ENCODE measurements around the gene SETD9. TPM values are rescaled to one million over a fixed set of nuclear protein-coding genes. Genes with fewer than 3 reads are reported as not detected.

The SETD9 gene
- total RNA-seq, 8 experiments from 2014 or later: 6.7 to 23.8 (median 11.2) TPM

- 0 to 12% (median 3%) methylated on average over 2 to 16 of the region's 19 CpGs; no CpG with 5 or more reads in 3 of the 10 experiments for WGBS, 10 experiments
- in situ Hi-C loops (cut with MboI; ENCODE audit: low pct_unique_long_range_greater_than_20kb in 2 of 9, low sequenced_read_pairs in 9 of 9, unreplicated experiment in 9 of 9): loop anchor here in 4 of 9 experiments (25.0 kb wide), 2 partner anchors 228 to 303 kb away; no protein-coding TSS in a partner anchor
- H3K4me1 ChIP-seq (replicated peaks in 1 of 2): peaks cover 3 to 7% of the 10 kb centered on the region in 2 donors
- peak overlapping the region; percentile 84 to 90 for H3K27ac ChIP-seq
- peak overlapping the region; percentile 46 to 69 (median 52) for H3K4me3 ChIP-seq
- ATAC-seq (replicated peaks in 6 of 8): peak; percentile 7 to 60 (median 28)
These were observed 478 bp upstream of the SETD9 start for GRCh38 chr5:56908942-56909293.

DNA sequence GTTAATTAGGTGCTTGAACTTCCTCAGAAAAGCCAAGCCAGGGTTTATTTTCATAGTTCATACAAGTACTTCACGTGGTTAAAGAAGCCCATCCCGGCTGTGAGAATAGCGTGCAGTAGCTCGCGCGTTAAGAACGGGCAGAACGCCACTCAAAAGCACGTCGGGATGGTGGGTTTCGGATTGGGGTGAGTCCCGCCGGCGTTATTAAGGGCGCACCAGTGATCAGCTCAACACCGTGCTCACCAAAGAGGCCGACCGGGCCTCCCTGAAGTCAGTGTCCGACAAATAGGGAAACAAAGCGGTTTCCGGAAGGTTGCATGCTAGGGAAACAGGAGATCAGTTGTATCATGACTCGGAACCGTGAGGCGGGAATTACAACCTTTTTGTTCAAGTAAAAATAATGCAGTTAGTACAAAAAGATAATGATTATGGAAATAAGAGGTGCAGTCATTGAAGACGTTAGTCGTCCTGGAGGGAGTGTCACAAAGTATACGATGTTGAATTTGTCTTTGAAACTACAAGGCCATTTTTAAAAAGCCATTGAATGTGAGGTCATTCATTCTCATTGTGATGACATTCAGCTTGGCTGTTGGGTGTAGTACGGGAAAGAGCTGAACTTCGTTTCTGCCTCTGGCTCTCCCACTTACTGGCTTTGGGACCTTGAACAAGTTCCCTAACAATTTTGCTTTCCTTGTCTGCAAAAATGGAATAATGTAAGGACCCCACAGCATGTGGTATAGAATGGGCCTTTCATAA, 992 bp downstream of the SETD9 start:
- peak overlapping the region; percentile 69 to 81 for H3K27ac ChIP-seq
- peaks cover 3 to 7% of the 10 kb centered on the region in 2 donors for H3K4me1 ChIP-seq (replicated peaks in 1 of 2)
- peak overlapping the region; percentile 46 to 69 (median 52) for H3K4me3 ChIP-seq
- ATAC-seq (replicated peaks in 6 of 8): peak; percentile 19 to 42 (median 31)
- 0 to 23% (median 2%) methylated on average over 1 to 23 of the region's 29 CpGs; no CpG with 5 or more reads in 3 of the 10 experiments for WGBS, 10 experiments
- in situ Hi-C loops (cut with MboI; ENCODE audit: low pct_unique_long_range_greater_than_20kb in 2 of 9, low sequenced_read_pairs in 9 of 9, unreplicated experiment in 9 of 9): loop anchor here in 4 of 9 experiments (25.0 kb wide), 2 partner anchors 227 to 302 kb away; no protein-coding TSS in a partner anchor

DNA sequence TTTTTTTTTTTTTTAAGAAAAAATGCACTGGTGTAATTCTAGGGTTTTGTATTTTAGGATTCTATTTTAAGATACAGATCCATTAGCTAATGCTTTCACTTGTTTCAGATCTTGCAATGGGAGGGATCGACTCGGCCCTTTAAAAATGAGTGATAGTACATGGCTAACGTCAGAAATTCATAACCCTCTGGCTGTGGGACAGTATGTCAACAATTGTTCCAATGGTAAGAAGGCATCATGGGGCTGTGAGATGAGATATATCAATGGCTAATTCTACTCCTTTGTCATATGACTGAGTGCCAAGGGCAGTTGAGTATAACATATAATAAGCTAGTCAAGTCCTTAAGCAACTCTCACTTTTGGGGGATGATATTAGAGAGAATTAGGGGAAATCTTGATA, 4.4 kb downstream of the SETD9 start:
- in situ Hi-C loops (cut with MboI; ENCODE audit: low pct_unique_long_range_greater_than_20kb in 2 of 9, low sequenced_read_pairs in 9 of 9, unreplicated experiment in 9 of 9): loop anchor here in 4 of 9 experiments (25.0 kb wide), 2 partner anchors 224 to 299 kb away; no protein-coding TSS in a partner anchor
- H3K27ac ChIP-seq: no peak overlapping the region
- H3K4me3 ChIP-seq: no peak overlapping the region
- 74 to 100% (median 100%) methylated on average over 1 to 3 of the region's 3 CpGs; no CpG with 5 or more reads in 1 of the 10 experiments for WGBS, 10 experiments
- ATAC-seq (replicated peaks in 6 of 8): no peak
- H3K4me1 ChIP-seq (replicated peaks in 1 of 2): peaks cover 3 to 7% of the 10 kb centered on the region in 2 donors

DNA sequence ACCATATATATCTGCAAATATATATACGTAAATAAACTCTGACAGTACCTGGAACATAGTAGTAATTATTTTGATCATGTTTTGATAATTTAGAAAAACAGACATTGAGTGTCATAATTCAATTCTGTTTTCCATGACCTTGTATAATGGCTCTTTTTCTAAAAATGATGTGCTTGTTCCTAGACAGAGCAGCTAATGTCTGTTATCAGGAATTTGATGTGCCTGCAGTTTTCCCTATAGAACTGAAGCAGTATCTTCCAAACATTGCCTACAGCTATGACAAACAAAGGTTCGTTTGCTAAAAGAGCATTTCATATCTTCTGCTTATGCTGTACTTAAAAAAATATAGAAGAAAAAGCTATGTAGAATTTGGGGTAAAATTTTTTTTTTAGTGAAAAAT, 5.3 kb downstream of the SETD9 start:
- WGBS, 10 experiments: 67 to 100% (median 91%) methylated on average over 1 to 2 of the region's 2 CpGs; no CpG with 5 or more reads in 1 of the 10 experiments
- ATAC-seq (replicated peaks in 6 of 8): no peak
- in situ Hi-C loops (cut with MboI; ENCODE audit: low pct_unique_long_range_greater_than_20kb in 2 of 9, low sequenced_read_pairs in 9 of 9, unreplicated experiment in 9 of 9): loop anchor here in 4 of 9 experiments (25.0 kb wide), 2 partner anchors 223 to 298 kb away; no protein-coding TSS in a partner anchor
- Histone ChIP-seq H3K4me3 (no peak overlapping the region), H3K4me1 (replicated peaks in 1 of 2) (peaks cover 3 to 7% of the 10 kb centered on the region in 2 donors), H3K27ac (no peak overlapping the region)

DNA sequence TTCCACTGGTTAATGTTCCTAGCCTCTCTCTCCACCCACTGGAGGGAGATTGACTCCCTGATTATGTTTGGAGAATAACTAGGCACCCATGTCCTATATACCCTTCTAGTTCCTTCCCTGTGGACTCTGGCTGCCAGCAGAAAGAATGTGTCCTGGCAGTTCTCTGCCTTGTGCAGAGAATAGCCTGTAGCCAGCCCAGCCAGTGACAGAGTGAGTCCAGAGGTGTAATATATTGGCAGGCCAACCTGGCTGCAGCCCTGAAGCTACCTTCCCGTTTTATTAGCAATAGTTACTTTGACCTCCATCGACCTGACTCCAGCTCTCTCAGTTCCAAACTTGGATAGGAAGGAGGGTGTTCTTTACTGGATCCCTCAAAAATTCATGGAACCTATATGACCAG, 8.1 kb downstream of the SETD9 start:
- peak in 1 of 8 experiments; percentile 48 for ATAC-seq (replicated peaks in 6 of 8)

DNA sequence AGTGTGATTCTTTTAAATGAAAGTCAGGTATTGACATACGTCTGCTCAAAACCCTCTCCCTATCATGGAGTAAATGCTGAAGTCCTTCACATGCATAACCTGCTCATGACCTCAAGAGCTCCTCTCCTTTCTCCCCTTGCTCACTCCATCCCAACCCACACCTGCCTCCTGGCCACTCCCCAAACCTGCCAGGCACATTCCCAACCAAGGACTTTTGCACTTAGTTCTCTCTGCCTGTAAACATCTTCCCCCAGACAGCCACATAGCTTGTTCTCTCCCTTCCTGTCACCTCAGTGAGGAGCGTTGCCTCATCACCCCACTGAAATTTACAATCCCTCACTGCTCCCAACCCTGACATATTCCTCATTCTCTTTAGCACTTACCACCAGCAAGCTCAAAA, 8.7 kb downstream of the SETD9 start:
- no peak overlapping the region for H3K27ac ChIP-seq
- H3K4me1 ChIP-seq (replicated peaks in 1 of 2): no peaks in the 10 kb centered on the region
- in situ Hi-C loops (cut with MboI; ENCODE audit: low pct_unique_long_range_greater_than_20kb in 2 of 9, low sequenced_read_pairs in 9 of 9, unreplicated experiment in 9 of 9): loop anchor here in 4 of 9 experiments (25.0 kb wide), 2 partner anchors 219 to 294 kb away; no protein-coding TSS in a partner anchor
- ATAC-seq (replicated peaks in 6 of 8): no peak
- 64 to 100% (median 85%) methylated on average over 1 to 2 of the region's 2 CpGs; no CpG with 5 or more reads in 2 of the 10 experiments for WGBS, 10 experiments
- H3K4me3 ChIP-seq: no peak overlapping the region

More for the DNA sequence above, 8.1 kb downstream of the SETD9 start:
- Histone ChIP-seq H3K27ac (no peak overlapping the region), H3K4me3 (no peak overlapping the region), H3K4me1 (replicated peaks in 1 of 2) (no peaks in the 10 kb centered on the region)
- WGBS, 10 experiments: 58 to 88% (median 80%) methylated on average over 1 to 2 of the region's 2 CpGs; no CpG with 5 or more reads in 3 of the 10 experiments
- in situ Hi-C loops (cut with MboI; ENCODE audit: low pct_unique_long_range_greater_than_20kb in 2 of 9, low sequenced_read_pairs in 9 of 9, unreplicated experiment in 9 of 9): loop anchor here in 4 of 9 experiments (25.0 kb wide), 2 partner anchors 220 to 295 kb away; no protein-coding TSS in a partner anchor

- no peak for ATAC-seq (replicated peaks in 6 of 8)
- Histone ChIP-seq H3K4me3 (no peak overlapping the region), H3K4me1 (replicated peaks in 1 of 2) (no peaks in the 10 kb centered on the region), H3K27ac (no peak overlapping the region)
- in situ Hi-C loops (cut with MboI; ENCODE audit: low pct_unique_long_range_greater_than_20kb in 2 of 9, low sequenced_read_pairs in 9 of 9, unreplicated experiment in 9 of 9): loop anchor here in 4 of 9 experiments (25.0 kb wide), 2 partner anchors 217 to 292 kb away; no protein-coding TSS in a partner anchor
- 60 to 100% (median 98%) methylated on average over 1 of the region's 1 CpG for WGBS, 10 experiments
These were observed 10.7 kb downstream of the SETD9 start for GRCh38 chr5:56919942-56920662.

- in situ Hi-C loops (cut with MboI; ENCODE audit: low pct_unique_long_range_greater_than_20kb in 2 of 9, low sequenced_read_pairs in 9 of 9, unreplicated experiment in 9 of 9): loop anchor here in 4 of 9 experiments (25.0 kb wide), 2 partner anchors 214 to 289 kb away; no protein-coding TSS in a partner anchor
These were observed 13.5 kb downstream of the SETD9 start for GRCh38 chr5:56922922-56923321.

DNA sequence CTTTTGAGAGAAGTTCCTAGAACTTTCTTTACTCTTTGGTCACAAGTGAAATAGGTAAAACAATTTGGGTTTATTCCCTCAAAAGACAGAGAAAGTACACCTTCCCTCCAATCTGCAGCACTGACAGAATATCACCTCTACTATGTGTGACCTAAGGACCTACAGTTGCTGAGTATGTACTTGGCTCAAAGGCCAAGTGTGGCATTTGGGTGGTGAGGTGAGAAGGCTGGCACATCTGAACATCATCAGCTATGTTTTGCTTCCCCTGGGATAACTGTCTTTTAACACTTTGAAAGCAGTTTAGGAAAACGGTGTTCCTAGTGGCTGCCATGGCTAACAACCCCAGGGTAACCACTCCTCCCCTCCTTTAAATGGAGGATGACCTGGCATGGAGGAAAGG, 24.9 kb downstream of the SETD9 start:
- Histone ChIP-seq H3K27ac (no peak overlapping the region), H3K4me3 (no peak overlapping the region), H3K4me1 (replicated peaks in 1 of 2) (no peaks in the 10 kb centered on the region)
- no peak for ATAC-seq (replicated peaks in 6 of 8)
- WGBS, 10 experiments: 0 to 100% (median 94%) methylated on average over 1 of the region's 1 CpG; no CpG with 5 or more reads in 4 of the 10 experiments
- in situ Hi-C loops (cut with MboI; ENCODE audit: low pct_unique_long_range_greater_than_20kb in 2 of 9, low sequenced_read_pairs in 9 of 9, unreplicated experiment in 9 of 9): loop anchor here in 1 of 9 experiments (25.0 kb wide), 1 partner anchor 153 kb away; no protein-coding TSS in a partner anchor

More at GRCh38 chr5:56922922-56923321, 13.5 kb downstream of the SETD9 start:
- H3K27ac ChIP-seq: no peak overlapping the region
- no peak for ATAC-seq (replicated peaks in 6 of 8)
- 86 to 100% (median 94%) methylated on average over 3 to 6 of the region's 6 CpGs; no CpG with 5 or more reads in 4 of the 10 experiments for WGBS, 10 experiments
- H3K4me3 ChIP-seq: no peak overlapping the region
- H3K4me1 ChIP-seq (replicated peaks in 1 of 2): no peaks in the 10 kb centered on the region

- ATAC-seq (replicated peaks in 6 of 8): no peak
- Histone ChIP-seq H3K4me3 (no peak overlapping the region), H3K4me1 (replicated peaks in 1 of 2) (no peaks in the 10 kb centered on the region), H3K27ac (no peak overlapping the region)
- in situ Hi-C loops (cut with MboI; ENCODE audit: low pct_unique_long_range_greater_than_20kb in 2 of 9, low sequenced_read_pairs in 9 of 9, unreplicated experiment in 9 of 9): loop anchor here in 1 of 9 experiments (25.0 kb wide), 1 partner anchor 148 kb away; no protein-coding TSS in a partner anchor
- 40 to 100% (median 86%) methylated on average over 1 of the region's 1 CpG; no CpG with 5 or more reads in 3 of the 10 experiments for WGBS, 10 experiments
These were observed 29.5 kb downstream of the SETD9 start for GRCh38 chr5:56938858-56939257.

DNA sequence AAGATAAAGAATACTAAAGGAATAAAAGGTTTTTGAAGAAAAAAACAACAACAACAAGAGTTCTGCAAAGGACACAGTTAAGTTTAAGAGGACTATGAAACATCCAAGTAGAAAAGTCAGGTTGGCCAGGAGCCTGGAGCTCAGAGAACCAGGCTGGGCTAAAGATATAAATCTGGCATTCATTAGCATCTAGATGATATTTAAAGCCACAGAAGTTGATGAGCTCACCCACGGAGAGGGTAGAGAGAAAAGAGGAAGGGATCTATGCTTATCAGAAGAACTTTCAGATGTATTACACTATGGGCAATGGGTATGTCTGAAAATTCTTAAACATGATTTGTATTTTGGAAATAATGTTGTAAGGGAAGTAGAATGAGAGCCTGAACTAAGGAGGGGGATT, 32.6 kb downstream of the SETD9 start:
- WGBS, 10 experiments: 0 to 100% (median 86%) methylated on average over 1 of the region's 1 CpG; no CpG with 5 or more reads in 3 of the 10 experiments
- no peaks in the 10 kb centered on the region for H3K4me1 ChIP-seq (replicated peaks in 1 of 2)
- no peak overlapping the region for H3K4me3 ChIP-seq
- in situ Hi-C loops (cut with MboI; ENCODE audit: low pct_unique_long_range_greater_than_20kb in 2 of 9, low sequenced_read_pairs in 9 of 9, unreplicated experiment in 9 of 9): loop anchor here in 1 of 9 experiments (25.0 kb wide), 1 partner anchor 145 kb away; no protein-coding TSS in a partner anchor
- peak in 3 of 8 experiments; percentile 72 to 96 (median 89) for ATAC-seq (replicated peaks in 6 of 8)
- H3K27ac ChIP-seq: no peak overlapping the region

- in situ Hi-C loops (cut with MboI; ENCODE audit: low pct_unique_long_range_greater_than_20kb in 2 of 9, low sequenced_read_pairs in 9 of 9, unreplicated experiment in 9 of 9): loop anchor here in 1 of 9 experiments (25.0 kb wide), 1 partner anchor 140 kb away; no protein-coding TSS in a partner anchor
- peaks cover 4 to 6% of the 10 kb centered on the region in 2 donors for H3K4me1 ChIP-seq (replicated peaks in 1 of 2)
- no peak overlapping the region for H3K27ac ChIP-seq
- H3K4me3 ChIP-seq: no peak overlapping the region
- ATAC-seq (replicated peaks in 6 of 8): no peak
These were observed 37.7 kb downstream of the SETD9 start for GRCh38 chr5:56947052-56947451.
